Measurements from ENCODE around the gene ADI1.

- TF ChIP-seq, protein P1, sequence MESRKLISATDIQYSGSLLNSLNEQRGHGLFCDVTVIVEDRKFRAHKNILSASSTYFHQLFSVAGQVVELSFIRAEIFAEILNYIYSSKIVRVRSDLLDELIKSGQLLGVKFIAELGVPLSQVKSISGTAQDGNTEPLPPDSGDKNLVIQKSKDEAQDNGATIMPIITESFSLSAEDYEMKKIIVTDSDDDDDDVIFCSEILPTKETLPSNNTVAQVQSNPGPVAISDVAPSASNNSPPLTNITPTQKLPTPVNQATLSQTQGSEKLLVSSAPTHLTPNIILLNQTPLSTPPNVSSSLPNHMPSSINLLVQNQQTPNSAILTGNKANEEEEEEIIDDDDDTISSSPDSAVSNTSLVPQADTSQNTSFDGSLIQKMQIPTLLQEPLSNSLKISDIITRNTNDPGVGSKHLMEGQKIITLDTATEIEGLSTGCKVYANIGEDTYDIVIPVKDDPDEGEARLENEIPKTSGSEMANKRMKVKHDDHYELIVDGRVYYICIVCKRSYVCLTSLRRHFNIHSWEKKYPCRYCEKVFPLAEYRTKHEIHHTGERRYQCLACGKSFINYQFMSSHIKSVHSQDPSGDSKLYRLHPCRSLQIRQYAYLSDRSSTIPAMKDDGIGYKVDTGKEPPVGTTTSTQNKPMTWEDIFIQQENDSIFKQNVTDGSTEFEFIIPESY (IDR thresholded peaks at IDR 0.05) = no peak
- TF ChIP-seq GABPA (IDR thresholded peaks at IDR 0.05 in 1 of 2, conservative IDR thresholded peaks at IDR 0.05 in 1 of 2) (no peak), MAX (IDR thresholded peaks at IDR 0.05) (no peak), HNF4G (IDR thresholded peaks at IDR 0.05) (no peak), TAF1 (conservative IDR thresholded peaks at IDR 0.05) (no peak), RAD21 (IDR thresholded peaks at IDR 0.05) (no peak), YY1 (IDR thresholded peaks at IDR 0.05) (no peak)
- TF ChIP-seq, protein P2, sequence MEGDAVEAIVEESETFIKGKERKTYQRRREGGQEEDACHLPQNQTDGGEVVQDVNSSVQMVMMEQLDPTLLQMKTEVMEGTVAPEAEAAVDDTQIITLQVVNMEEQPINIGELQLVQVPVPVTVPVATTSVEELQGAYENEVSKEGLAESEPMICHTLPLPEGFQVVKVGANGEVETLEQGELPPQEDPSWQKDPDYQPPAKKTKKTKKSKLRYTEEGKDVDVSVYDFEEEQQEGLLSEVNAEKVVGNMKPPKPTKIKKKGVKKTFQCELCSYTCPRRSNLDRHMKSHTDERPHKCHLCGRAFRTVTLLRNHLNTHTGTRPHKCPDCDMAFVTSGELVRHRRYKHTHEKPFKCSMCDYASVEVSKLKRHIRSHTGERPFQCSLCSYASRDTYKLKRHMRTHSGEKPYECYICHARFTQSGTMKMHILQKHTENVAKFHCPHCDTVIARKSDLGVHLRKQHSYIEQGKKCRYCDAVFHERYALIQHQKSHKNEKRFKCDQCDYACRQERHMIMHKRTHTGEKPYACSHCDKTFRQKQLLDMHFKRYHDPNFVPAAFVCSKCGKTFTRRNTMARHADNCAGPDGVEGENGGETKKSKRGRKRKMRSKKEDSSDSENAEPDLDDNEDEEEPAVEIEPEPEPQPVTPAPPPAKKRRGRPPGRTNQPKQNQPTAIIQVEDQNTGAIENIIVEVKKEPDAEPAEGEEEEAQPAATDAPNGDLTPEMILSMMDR (IDR thresholded peaks at IDR 0.05; ENCODE audit: low read depth, low read length, missing input control) = no peak
Observed at GRCh38 chr2:3450385-3451010, 68.8 kb downstream of the ADI1 start.
